Tibial artery (tissue), 4 donors: ENCODE results near the gene OSBP.

Experiments used
- DNase-seq, 2 donors: peaks; one replicate each; pipeline ENCODE4 v3.0.0-alpha.2; 2019
- H3K27ac ChIP-seq, 2 donors: fragments of 200-600 bp; sonication (generic) in 1 of 2; 1 replicate in 1 of 2; 2 replicates in 1 of 2; pipeline ENCODE4 v1.5.1; 2018 to 2019; ENCODE audit warnings: mild to moderate bottlenecking in 1 of 2
- H3K27me3 ChIP-seq, 2 donors: fragments of 200-600 bp; sonication (generic) in 1 of 2; one replicate each; pipeline versions ENCODE4 v1.5.1 to v1.6.0; 2016 to 2019
- H3K36me3 ChIP-seq, 3 donors: fragments of 200-600 bp; sonication (generic) in 2 of 3; one replicate each; pipeline ENCODE4 v1.5.1; 2016 to 2019; ENCODE audit warnings: mild to moderate bottlenecking in 2 of 3
- H3K4me1 ChIP-seq, 4 donors: fragments of 200-600 bp; sonication (generic) in 2 of 4; 1 replicate in 3 of 4; 2 replicates in 1 of 4; pipeline ENCODE4 v1.5.1; 2016 to 2019
- H3K4me3 ChIP-seq, 2 donors: fragments of 200-600 bp; sonication (generic) in 1 of 2; 1 replicate in 1 of 2; 2 replicates in 1 of 2; pipeline ENCODE4 v1.5.1; 2018 to 2019; ENCODE audit warnings: mild to moderate bottlenecking in 2 of 2
- H3K9me3 ChIP-seq, 3 donors: fragments of 200-600 bp; sonication (generic) in 1 of 3; one replicate each; pipeline ENCODE4 v1.5.1; 2016 to 2019
- CTCF ChIP-seq, 2 experiments: fragments of 200-600 bp in 1 of 2; fragments of 450-650 bp in 1 of 2; IDR thresholded peaks; one replicate each; pipeline ENCODE4 v1.5.1; 2017 to 2019; ENCODE audit warnings: antibody characterized with exemption in 2 of 2, mild to moderate bottlenecking in 1 of 2, moderate library complexity in 1 of 2
- intact Hi-C: fragments of 100-400 bp; cut with DNase I; formaldehyde crosslinking; loops from one replicate; pipeline ENCODE4 v1.15.0; 2023; ENCODE audit warnings: low total_unique reads

Gene OSBP

GRCh38 chr11:59615120-59615636, 396 bp downstream of the OSBP start:
- Histone ChIP-seq H3K4me1 (peaks cover 7 to 44% (median 29%) of the 10 kb centered on the region in 4 donors), H3K27ac (peak overlapping the region; percentile 93 to 96), H3K36me3 (peaks cover 2 to 4% (median 2%) of the 10 kb centered on the region in 3 donors), H3K4me3 (peak overlapping the region; percentile 82 to 96), H3K27me3 (no peaks in the 10 kb centered on the region), H3K9me3 (no peaks in the 10 kb centered on the region)
- peak; percentile 30 to 71 for DNase-seq
- intact Hi-C loops: loop anchor here (5.0 kb wide), 2 partner anchors 52 to 63 kb away; partner anchors contain the start of gene PATL1
- TF ChIP-seq CTCF (IDR thresholded peaks at IDR 0.05): no peak

- Histone ChIP-seq H3K27me3 (no peaks in the 10 kb centered on the region), H3K4me1 (peaks cover 7 to 47% (median 29%) of the 10 kb centered on the region in 4 donors), H3K36me3 (peaks cover 9 to 11% (median 9%) of the 10 kb centered on the region in 3 donors), H3K9me3 (no peaks in the 10 kb centered on the region), H3K4me3 (peak overlapping the region; percentile 82 to 96), H3K27ac (peak overlapping the region; percentile 93 to 96)
- intact Hi-C loops: loop anchor here (5.0 kb wide), 2 partner anchors 53 to 62 kb away; partner anchors contain the start of gene PATL1
- no peak for DNase-seq
- TF ChIP-seq CTCF (IDR thresholded peaks at IDR 0.05): no peak
Observed at GRCh38 chr11:59614277-59615119, 1.1 kb downstream of the OSBP start.

- no peaks in the 10 kb centered on the region for H3K9me3 ChIP-seq
- no peak overlapping the region for H3K4me3 ChIP-seq
- peaks cover 35 to 37% (median 36%) of the 10 kb centered on the region in 3 donors for H3K36me3 ChIP-seq
- intact Hi-C loops: loop anchor here (1.0 kb wide), 1 partner anchor 23 kb away; no protein-coding TSS in a partner anchor
- TF ChIP-seq CTCF (IDR thresholded peaks at IDR 0.05): no peak
- no peak for DNase-seq
- peak overlapping the region; percentile 46 to 93 for H3K27ac ChIP-seq
- peaks cover 7 to 47% (median 29%) of the 10 kb centered on the region in 4 donors for H3K4me1 ChIP-seq
- H3K27me3 ChIP-seq: no peaks in the 10 kb centered on the region
Observed at GRCh38 chr11:59611570-59612565, 3.7 kb downstream of the OSBP start.

- intact Hi-C loops: no loop called here
- H3K27ac ChIP-seq: no peak overlapping the region
- H3K27me3 ChIP-seq: no peaks in the 10 kb centered on the region
- no peak for DNase-seq
- peaks cover 49 to 53% (median 51%) of the 10 kb centered on the region in 3 donors for H3K36me3 ChIP-seq
- no peaks in the 10 kb centered on the region for H3K9me3 ChIP-seq
- no peak overlapping the region for H3K4me3 ChIP-seq
- H3K4me1 ChIP-seq: peaks cover 7 to 47% (median 29%) of the 10 kb centered on the region in 4 donors
- TF ChIP-seq CTCF (IDR thresholded peaks at IDR 0.05): no peak
Observed at GRCh38 chr11:59610289-59610688, 5.3 kb downstream of the OSBP start.
